Transverse colon (tissue), 3 donors: ENCODE data around the gene PRPF39.

ENCODE experiments used
- CTCF ChIP-seq, 5 experiments: fragments of 200-600 bp in 3 of 5; fragments of 450-650 bp in 2 of 5; sonication (generic) in 3 of 5; IDR thresholded peaks; 1 replicate in 2 of 5; 2 replicates in 3 of 5; pipeline ENCODE4 v1.5.1; 2016 to 2017; ENCODE audit warnings: antibody characterized with exemption in 5 of 5, inconsistent platforms in 3 of 5, mild to moderate bottlenecking in 2 of 5, moderate library complexity in 1 of 5
- EP300 ChIP-seq: sonication (generic); formaldehyde crosslinking; IDR thresholded peaks from one replicate; pipeline ENCODE4 v1.6.1; 2017; ENCODE audit warnings: antibody characterized with exemption, low read depth
- POLR2A ChIP-seq: fragments of 450-650 bp; IDR thresholded peaks from one replicate; pipeline ENCODE4 v1.6.1; 2016; ENCODE audit warnings: antibody characterized with exemption, mild to moderate bottlenecking, moderate library complexity

GRCh38 chr14:45038865-45039264 lies 45.1 kb upstream of the PRPF39 start:
- TF ChIP-seq CTCF (IDR thresholded peaks at IDR 0.05) (no peak), EP300 (no peak), POLR2A (no peak)
